GM12864 (cell line): Measurements from ENCODE around the gene NOL3.

Source experiments
- DNase-seq: peaks from one replicate; pipeline ENCODE4 v3.0.0-alpha.2; 2011; ENCODE audit warnings: low read depth
- H3K4me3 ChIP-seq: 2 replicates; pipeline ENCODE4 v1.5.1; 2011; ENCODE audit warnings: mild to moderate bottlenecking, low read depth, low read length, control low read depth
- TF ChIP-seq, protein P1 (sequence below): IDR thresholded peaks from 2 replicates; pipeline ENCODE4 v1.5.1; 2011; ENCODE audit warnings: low read depth, mild to moderate bottlenecking, moderate library complexity, low read length, control low read depth, inconsistent platforms; ENCODE audit errors: missing control alignments

The NOL3 gene

DNA sequence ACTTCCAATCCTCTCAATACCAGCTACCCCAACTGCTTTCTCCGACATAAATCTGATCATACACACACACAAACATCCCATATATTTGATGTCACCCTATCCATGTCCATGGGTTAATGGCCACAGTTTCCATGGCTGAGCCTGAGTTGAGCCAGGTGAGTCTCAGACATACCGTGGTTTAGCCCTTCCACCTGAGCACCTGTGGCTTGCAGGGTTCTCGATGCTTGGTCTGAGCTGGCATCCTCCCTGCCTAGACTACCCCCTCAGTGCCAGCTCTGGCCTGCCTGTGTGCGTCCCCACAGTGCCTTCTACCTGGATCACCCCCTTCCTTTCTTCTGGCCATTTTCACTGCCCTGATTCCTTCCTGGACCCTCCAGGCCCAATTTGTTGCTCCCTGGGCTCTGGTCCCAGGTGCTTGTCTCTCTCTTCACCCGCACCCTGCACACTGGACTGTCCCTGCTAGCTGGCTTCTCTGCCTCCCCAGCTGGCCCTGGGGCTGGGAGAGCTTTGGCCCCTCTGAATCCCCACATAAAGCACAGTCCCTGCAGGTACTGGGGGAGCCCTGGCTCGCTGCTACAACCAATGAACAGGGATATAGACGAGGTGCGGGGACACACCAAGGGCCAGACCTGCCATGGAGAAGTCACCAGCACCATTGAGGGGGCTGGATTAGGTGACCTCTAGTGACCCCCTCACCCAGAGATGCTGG is 35.9 kb downstream of the NOL3 start:
- H3K4me3 ChIP-seq: no peak overlapping the region
- TF ChIP-seq, protein P1, sequence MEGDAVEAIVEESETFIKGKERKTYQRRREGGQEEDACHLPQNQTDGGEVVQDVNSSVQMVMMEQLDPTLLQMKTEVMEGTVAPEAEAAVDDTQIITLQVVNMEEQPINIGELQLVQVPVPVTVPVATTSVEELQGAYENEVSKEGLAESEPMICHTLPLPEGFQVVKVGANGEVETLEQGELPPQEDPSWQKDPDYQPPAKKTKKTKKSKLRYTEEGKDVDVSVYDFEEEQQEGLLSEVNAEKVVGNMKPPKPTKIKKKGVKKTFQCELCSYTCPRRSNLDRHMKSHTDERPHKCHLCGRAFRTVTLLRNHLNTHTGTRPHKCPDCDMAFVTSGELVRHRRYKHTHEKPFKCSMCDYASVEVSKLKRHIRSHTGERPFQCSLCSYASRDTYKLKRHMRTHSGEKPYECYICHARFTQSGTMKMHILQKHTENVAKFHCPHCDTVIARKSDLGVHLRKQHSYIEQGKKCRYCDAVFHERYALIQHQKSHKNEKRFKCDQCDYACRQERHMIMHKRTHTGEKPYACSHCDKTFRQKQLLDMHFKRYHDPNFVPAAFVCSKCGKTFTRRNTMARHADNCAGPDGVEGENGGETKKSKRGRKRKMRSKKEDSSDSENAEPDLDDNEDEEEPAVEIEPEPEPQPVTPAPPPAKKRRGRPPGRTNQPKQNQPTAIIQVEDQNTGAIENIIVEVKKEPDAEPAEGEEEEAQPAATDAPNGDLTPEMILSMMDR: no peak
- DNase-seq: no peak

DNA sequence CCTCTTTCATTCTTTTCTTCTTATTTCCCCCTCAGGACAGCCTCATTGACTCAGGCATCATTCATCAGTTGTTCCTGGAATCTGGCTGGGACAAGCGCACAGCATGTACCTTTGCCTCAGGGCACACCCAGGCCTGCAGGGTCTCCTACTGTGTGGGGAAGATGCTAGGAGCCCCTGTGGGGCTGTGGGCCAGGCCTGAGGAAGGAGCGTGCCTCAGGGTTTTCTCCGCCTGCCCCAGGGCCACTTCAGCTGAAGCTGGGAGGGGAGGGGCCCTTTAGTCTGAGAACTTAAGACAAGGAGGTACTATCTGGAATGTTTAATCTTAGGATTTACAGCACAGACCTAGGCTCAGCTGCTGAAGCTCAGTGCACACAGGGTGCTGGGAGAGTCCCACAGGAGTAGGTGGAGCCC is 36.5 kb downstream of the NOL3 start:
- no peak overlapping the region for H3K4me3 ChIP-seq
- TF ChIP-seq, protein P1: no peak
- no peak for DNase-seq

DNA sequence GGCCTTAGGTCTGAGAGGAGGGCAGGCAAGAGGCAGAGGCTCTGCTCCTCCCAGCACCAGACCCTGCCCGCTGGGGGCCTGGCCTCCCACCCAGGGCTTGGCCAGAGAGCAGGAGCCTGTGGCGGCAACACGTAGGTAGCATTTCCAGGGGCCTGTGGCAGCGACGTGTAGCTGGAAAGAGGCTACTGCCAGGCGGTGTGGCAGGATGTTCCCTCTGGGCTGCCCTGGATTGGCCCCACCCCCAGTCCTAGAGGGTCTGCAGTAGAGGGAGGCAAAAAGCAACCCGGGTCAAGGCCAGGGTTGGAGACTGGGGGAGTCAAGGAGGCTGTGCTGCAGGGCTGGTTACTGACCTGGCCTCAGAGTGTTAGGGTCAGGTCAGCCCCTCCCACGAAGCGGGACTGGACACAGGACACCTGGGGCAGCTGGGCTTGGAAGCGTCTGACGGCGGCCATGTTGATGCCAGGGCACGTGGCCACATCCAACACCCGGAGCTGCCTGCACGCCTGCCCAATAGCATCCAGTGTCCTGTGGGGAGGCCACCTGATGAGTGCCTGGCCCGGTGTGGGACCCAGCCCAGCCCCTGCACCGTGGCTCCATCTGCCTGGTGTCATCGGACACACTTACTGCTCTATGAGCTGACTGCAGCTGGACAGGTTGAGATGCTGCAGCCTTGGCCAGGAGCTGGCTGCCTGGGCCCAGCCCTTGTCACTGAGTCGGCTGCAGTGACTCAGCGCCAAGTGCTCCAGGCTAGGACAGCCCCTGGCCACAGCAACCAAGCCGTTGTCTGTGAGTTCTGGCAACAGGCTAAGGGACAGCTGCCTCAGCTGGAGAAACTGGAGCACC is 37.1 kb downstream of the NOL3 start:
- no peak overlapping the region for H3K4me3 ChIP-seq
- DNase-seq: no peak
- TF ChIP-seq, protein P1: no peak

DNA sequence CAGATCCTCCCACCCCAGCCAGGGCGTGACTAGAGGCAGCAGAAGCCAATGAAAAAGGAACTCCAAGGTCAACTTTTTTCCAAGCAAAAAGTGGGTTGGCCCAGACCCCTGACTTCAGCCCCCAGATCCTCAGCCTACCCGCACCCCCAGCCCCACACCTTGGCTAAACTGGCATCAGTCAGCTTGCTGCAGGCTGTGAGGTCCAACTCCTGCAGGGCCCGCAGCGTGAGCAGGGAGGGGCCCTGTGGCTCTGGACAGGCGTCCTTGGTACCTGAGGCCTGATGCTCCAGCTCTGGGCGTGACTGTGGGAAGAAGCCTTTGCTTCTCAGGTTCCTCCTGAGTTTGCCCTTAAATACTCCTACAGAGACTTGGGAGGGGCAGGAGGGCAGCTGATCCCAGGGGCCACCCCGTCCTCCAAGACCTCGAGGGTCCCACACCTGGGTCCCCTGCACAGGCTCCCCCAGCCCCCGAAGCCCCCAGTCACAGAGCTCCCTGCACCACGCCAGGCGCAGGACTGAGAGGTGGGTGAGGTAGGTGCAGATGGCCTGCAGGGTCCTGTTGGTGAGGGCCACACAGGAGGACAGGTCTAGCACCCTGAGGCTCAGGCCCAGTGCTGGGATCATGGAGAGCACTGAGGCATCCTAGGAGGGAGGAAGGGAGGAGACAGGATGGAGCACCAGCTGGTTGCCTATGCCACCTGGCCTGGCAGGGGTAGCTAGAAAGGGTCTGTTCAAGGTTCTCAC is 38.0 kb downstream of the NOL3 start:
- H3K4me3 ChIP-seq: no peak overlapping the region
- DNase-seq: no peak
- TF ChIP-seq, protein P1: no peak

DNA sequence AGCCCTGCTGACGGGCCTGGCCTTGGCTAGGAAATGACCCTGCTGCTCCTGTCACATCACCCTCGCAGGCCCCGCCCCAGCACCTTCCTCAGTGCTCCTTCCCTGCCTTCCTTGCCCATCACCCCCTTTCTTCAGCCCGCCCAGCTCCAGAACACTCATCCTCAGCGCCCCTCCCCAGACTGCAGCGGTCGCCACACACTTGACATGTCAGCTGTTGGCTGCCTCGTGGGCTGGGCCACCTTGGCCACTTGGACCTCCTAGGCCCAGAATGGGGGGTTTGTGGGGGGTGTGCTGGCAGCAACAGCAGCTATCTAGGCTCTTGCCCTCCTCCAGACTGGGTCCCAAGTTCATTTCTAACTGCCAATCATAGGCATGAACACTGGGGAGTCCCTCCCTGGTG is 39.2 kb downstream of the NOL3 start:
- no peak overlapping the region for H3K4me3 ChIP-seq
- DNase-seq: no peak
- TF ChIP-seq, protein P1: no peak

DNA sequence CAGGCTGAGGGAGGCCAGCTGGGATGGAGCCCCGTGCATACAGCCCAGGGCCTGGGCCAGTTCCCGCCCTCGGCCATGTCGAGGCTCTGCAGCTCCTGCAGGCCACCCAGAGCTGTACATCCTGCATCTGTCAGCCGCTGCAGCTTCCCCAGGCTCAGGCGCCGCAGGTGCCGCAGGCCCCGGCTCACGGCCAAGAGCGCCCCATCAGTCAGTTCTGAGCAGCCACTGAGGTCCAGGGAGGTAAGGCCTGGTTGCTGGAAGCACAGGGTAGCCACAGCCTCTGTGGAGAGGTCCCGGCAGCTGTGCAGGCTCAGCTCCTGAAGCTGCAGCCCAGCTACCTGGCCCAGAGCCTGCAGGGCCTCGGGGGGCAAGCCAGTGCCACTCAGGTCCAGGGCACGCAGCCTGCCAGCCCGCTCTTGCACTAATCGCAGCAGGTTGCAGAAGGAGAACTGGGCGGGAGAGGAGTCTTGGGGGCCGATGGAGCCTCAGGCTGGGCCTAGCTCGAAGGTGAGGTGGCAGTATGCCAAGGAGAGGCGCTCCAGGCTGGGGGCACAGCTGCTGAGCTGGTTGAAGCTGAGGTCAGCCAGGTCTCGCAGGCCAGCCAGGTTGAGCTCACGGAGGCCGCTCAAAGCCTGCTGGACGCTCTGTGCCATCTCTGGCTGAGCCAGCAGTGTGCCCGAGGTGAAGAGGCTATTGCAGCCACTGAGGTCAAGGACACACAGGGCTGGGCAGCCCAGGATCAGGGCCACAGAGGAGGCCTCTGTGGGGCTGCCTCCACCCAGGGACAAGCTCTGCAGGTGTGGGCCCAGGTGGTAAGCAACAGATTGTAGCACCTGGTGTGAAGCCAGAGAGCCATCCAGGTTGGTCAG is 40.0 kb downstream of the NOL3 start:
- no peak overlapping the region for H3K4me3 ChIP-seq
- DNase-seq: no peak
- TF ChIP-seq, protein P1: no peak
